GM11168 (cell line): ENCODE results near the gene DCD.
"Not testable (repeated sequence)": the region's sequence is repeated elsewhere in the genome, so short reads cannot be mapped to it uniquely, and the experiment has no call there.

Experiments used
- in situ Hi-C: fragments of 300-500 bp; cut with MboI; formaldehyde crosslinking; loops from one replicate; pipeline ENCODE4 v1.12.0; 2022; ENCODE audit warnings: low sequenced_read_pairs; ENCODE audit not compliant: unreplicated experiment

Gene DCD

DNA sequence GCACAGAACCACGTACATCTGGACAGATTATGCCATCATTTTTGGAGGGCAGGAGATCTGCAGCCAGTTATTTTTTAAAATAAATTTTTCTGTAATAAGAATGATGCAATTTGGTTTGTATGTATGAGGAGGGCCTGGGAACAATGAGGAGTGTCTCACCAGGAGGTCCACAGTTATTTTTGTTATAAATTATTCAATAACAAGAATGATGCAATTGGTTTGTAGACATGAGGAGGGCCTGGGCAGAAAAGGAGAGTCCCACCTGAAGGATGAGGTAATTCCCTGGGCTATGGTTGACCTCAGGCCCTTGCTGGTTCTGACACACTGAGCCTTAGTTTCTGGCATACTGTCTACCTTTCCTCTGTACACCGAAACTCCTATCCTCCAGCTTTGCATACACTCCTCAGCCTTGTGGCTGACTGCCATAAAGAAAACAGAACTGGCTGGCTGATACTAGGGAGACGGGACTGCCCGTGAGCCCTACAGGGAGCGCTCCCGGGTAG is 9.0 kb upstream of the DCD start:
- in situ Hi-C loops, result no loop called here

DNA sequence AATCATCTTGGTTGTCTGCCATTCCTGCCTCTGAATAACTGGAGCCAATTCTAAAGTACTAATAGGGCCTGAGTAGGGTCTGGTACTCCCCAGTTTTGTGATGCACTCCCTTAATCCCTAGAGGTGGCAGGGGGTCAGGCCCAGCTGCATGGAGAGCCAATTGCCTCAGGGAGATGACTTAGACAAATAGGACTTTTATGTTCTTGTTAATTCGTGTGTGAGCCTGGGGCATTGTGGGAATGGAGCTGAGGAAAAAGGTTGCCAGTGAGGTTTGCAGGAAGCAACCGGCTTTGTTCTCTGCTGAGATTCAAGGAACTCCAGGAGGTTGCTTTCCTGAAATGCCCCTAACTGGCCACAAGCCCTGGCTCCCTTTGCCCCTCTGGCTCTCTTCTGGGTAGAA is 6.8 kb upstream of the DCD start:
- in situ Hi-C loops, result no loop called here

DNA sequence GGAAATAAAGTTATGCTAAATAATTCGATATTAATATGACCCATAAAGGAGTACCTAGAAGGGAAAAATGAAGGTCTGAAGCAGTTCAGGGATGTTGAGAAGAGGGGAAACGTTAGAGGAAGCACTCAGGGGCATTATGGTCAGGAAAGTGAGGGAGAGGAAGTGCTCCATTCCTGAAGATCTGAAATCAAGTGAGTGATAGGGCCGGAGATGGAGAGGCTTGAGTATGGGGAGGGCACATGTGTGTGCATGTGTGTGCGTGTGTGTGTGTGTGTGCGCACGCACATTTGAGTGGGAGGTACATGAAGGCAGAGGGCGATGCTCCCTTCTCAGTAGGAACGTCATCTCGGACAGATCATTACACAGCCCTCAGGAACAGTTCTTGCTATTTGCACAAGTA is 4.9 kb upstream of the DCD start:
- in situ Hi-C loops, result no loop called here

DNA sequence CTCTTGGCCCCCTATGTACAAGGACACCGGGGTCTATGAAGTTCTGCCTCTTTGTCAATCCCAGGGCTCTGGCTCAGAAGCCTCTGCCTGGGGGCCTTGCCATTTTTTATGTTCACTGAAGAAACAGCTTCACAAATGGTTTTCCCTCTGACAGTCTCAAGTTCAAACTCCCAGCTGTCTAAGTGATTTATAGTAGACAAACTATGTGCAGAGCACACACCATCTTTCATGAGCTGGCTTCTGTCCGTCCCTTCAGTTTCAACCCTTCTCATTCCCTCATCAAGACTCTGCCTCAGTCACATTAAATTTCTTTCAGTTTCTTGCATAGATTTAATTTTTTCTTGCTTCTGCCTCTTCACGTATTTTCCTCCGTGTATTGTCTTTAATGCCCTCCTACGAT is 2.7 kb upstream of the DCD start:
- in situ Hi-C loops, result no loop called here

DNA sequence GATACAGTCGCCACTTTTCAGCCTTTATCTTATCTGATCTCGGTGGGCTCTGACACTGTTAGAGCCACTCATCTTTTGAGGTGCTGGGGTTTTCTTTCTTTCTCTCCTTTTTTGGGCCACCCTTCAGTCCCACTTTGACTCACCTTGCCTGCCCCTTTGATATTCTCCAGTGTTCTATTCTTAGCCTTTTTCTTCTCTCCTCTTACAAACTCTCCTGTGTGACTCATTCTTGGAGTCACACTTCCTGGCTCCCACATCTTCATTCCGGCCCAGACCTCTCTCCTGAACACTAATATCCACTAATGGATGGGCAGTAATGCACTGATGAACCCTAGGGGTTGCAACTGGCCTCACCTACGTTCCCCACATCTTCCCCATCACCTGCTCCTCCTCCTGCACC is 2.2 kb upstream of the DCD start:
- in situ Hi-C loops, result no loop called here

DNA sequence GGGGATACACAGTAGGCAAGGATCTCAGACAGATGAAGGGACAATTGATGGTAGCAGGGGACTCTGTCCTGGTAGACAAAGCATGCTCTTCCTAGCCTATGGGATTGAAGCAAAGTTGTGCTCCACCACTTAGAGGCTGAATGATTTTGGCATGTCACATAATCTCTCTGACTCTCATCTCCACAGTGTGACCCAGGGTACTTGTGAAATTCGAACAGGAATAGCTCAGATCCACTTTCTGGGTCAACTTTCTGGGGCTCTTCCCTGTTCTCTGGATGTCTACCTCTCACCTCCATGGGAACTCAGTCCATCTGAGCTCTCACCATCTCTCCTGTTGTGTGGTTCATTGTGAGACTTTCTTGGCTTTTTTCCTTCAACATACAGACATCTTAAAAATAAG is 1.7 kb upstream of the DCD start:
- in situ Hi-C loops, result no loop called here

DNA sequence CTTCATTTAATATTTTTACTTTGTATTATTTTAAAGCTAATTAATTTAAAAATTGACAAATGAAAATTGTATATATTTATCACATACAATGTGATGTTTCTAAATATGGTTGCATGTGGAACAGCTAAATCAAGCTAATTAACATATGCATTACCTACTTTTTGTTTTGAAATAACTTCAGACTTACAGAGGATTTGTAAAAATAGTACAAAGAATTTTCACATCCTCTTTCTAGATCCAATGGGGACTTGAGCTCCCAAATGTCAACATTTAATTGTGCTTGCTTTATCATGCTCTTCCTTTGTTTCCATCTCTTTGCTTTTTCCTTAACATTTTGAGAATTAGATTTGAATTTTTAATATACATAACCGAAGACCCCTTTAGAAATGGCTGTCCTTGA is 6.6 kb downstream of the DCD start:
- in situ Hi-C loops, result no loop called here

DNA sequence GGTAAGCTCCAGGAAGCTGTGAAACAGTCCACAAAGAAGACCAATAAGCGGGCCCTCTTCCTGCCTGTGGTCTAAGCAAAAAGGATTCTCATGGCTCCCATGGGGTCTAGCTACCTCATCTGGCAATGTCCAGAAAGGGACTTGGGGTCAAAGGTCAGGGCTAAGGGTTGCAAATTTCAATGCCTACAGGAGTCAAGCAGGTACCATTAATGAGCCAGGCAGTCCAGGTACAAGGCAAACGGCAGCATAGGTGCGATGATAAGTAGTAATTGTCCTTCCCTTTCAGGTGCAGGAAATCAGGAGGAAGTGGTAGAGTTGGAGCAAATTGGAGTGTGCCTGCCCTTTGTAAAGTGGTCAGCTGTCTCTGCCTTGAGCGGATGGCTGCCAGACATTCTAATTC is 7.1 kb downstream of the DCD start:
- in situ Hi-C loops, result no loop called here

DNA sequence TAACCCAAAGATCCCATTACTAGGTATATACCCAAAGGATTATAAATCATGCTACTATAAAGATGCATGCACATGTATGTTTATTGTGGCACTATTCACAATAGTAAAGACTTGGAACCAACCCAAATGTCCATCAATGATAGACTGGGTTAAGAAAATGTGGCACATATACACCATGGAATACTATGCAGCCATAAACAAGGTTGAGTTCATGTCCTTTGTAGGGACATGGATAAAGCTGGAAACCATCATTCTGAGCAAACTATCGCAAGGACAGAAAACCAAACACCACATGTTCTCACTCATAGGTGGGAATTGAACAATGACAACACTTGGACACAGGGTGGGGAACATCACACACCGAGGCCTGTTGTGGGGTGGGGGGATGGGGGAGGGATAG is 9.1 kb downstream of the DCD start:
- in situ Hi-C loops, result not testable (repeated sequence)

DNA sequence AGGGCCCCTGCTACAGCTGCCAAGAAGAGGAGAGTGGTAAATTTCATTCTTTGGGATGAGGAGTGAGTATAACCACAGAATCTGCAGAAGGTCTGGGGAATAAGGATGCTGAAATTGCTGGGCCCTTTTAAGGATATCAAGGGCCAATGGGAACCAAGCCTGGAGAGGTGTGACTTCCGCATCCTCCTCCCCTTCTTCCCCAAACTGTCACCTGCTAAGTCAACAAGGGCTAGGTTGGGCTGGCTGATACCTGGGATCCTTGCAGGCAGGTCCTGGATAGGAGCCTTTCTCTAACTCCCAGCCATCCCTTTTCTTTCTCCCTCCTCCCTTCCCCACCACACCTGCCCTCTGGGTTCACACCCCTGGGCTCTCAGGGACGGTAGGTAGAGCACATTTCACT is 13.4 kb downstream of the DCD start, which contains the start of gene LACRT:
LACRT (minus strand) TSS at position 101 of the 400 bp plus-strand sequence; CDS start at position 47, 54 bp downstream.
- in situ Hi-C loops, result no loop called here

DNA sequence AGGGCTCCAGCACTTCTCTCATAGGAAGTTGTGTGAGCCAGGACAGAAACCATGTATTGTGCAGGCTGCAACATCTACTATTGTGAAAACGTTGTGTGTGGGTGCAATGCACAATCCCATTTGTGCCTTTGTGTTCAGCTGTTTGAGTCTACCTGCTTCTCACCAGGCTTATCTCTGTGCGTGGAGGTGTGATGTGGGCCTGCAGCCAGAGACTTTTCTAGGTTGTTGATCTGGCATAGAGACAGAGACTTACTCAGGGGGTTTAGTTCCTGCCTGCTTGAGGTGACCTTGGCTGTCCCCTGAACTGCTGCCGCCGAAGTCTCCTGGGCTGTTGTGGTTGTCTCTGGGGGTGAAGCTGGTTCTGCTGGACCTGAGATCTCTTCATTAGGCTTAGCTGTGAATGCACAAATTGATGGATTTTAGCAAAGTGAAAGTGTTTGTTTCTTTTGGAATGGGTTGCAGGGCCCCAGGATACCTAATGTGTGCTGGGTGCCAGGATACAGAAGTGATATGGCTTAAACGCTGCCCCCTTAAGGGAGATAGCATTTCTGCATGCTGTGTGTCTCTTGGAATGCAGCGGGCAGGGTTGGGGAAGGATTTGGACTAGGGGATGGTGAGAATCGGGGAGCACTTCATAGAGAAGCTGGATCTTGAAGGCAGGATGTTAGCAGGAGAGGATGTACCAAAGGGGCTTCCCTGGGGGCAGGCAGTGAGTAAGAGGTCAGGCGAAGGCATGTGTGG is 16.0 kb downstream of the DCD start:
- in situ Hi-C loops, result no loop called here

DNA sequence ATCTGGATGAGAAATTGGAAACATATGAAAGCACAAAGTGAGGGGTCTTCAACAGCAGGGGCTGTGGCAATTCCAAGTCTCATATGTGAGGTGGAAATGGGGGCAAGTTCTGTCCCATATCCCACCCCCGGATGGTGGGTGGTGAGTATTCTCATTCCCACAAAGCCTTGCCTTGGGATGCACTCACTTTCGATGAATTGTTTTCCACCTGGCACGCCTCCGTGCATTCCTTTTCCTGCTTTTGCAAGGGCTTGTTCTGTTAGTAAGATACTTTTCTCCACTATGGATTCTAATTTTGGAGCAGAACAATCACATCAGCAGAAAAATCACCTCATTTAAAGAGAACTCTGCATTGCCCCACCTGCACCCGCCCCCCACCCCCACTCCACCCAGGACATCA is 16.6 kb downstream of the DCD start:
- in situ Hi-C loops, result no loop called here

DNA sequence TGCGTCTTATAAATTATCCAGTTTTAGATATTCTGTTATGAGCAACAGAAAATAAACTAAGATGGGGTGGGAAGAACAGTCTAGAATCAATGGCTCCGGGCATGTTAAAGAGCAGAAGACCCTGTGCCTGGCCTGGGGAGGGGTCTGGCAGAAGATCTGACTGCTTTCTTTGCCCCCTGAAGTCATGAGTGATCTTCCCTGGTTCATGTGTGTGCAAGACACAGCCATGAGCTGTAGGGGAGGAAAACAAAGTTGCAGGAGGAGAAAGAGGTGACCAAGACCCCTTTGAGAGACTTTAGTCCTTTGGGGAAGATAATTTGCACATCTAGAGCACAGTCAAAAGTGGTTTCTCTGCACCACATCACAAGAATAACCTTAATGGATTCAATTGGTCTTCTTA is 18.2 kb downstream of the DCD start:
- in situ Hi-C loops, result no loop called here

DNA sequence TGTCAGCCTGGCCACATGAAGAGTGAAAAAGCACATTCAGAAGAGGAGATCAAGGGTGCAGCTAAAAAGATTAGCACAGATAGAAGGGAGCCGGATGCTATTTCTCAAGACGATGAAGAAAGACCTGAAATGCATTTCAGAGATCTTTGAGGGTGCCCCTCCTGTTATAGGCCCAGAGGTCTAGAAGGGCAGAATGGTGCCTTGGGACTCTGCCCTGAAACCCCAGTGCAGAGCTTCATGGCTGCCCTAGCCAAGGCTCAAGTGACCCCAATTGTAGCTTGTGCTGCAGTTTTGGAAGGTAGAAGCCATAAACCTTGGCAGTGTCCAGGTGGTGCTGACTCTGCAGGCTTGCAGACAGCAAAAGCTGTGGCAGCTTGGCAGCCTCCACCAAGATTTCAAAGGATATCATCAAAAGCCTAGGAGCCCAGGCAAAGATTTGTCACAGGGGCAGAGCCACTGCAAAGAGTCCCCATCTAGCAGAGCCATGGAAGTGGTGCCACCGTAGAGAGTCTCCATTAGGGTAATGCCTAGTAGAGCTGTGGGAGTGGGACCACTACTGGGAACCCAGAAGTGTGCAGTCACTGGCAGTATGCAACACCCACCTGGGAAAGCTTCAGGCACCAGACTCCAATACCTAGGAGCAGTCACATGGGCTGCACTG is 19.8 kb downstream of the DCD start:
- in situ Hi-C loops, result no loop called here

DNA sequence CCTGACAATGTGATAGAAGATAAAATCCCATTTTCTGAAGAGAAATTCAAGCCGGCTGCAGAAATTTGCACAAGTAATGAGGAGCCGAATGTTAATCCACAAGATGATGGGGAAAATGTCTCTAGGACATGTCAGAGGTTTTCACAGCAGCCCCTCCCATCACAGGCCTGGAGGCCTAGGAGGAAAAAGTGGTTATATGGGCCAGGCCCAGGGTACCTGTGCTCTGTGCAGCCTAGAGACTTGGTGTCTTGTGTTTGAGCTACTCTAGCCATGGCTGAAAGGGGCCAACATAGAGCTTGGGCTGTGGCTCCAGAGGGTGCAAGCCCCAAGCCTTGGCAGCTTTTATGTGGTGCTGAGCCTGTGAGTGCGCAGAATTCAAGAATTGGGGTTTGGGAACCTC is 20.9 kb downstream of the DCD start:
- in situ Hi-C loops, result no loop called here

DNA sequence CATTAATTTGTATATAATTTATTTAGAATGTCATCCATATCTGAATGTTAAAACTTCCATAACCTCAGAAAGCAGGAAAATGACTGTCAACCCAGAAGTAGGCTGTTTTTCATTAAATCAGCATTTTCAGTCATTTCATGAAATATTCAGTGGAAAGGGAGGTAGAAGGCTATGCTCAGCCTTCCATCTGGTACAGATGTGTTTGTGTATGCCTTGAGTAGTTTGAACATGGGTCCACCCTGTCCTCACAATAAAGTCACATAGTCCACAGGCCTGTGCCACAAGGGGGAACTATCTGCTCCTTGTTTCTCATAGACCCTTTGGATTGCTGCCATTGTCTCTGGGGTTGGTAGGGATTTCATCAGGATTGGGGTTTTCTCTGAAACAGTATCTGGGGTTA is 22.6 kb downstream of the DCD start:
- in situ Hi-C loops, result no loop called here

DNA sequence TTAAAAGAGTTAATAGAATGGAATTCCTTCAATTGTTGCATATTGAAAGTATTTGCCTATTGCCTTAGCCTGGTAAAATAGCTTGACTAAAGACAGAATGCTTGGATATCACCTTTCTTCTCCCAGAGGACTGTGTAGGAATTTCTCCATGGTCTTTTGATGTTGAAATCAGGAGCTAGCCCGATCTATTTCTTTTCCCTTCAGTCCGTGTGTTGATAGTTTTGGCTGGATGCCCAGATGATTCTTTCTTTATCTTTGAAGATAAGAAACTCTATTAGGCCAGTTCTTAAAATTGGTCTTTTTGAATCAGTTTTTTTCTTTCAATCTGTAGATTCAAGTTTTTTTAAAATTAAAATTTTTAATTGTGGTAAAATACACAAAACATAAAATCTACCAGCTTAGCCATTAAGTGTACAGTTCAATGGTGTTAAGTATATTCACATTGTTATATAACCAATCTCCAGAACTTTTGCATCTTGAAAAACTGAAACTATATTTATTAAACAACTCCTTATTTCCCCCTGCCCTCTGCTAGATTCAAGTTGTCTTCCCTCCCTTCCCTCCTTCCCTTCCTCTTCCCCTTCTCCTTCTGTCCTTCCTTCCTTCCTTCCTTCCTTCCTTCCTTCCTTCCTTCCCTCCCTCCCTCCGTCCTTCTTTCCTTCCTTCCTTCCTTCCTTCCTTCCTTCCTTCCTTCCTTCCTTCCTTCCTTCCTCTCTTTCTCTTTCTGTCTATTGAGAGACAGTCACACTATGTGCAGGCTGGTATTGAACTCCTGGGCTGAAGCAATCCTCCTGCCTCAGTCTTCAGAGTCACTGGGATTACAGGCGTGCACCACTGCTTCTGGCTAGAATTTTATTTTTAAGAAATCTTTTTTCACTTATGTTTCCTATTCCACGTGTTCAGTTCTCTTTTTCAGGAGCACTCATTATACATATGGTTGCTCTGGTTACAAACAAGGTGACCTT is 23.6 kb downstream of the DCD start:
- in situ Hi-C loops, result no loop called here

DNA sequence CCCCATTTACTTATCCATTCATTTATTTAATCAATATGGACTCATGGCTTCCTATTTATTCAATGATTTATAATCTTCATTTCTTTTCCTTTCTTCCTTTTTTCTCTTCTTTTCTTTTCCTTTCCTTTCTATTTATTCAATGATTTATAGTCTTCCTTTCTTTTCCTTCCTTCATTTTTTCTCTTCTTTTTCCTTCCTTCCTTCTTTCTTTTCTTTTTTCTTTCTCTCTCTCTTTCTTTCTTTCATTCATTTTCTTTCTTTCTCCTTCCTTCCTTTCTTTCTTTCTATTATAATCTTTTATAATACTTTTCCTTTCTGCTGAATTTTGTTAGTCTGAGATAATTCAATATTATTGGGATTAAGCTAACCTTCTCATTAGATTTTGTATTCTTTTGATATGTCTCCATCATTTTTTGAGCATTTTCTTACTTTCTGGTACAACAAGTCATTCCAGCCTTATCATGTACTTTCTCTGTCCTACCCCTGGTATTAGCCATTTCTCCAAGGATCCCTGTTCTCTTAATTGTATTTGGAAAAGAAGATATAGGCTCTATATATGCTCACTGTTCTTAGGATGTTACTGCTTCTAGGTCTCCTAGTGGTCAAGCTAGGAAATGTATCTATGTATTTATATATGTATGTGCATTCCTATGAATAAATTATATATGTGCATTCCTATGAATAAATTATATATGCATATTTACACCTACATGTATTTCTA is 25.5 kb downstream of the DCD start:
- in situ Hi-C loops, result no loop called here

DNA sequence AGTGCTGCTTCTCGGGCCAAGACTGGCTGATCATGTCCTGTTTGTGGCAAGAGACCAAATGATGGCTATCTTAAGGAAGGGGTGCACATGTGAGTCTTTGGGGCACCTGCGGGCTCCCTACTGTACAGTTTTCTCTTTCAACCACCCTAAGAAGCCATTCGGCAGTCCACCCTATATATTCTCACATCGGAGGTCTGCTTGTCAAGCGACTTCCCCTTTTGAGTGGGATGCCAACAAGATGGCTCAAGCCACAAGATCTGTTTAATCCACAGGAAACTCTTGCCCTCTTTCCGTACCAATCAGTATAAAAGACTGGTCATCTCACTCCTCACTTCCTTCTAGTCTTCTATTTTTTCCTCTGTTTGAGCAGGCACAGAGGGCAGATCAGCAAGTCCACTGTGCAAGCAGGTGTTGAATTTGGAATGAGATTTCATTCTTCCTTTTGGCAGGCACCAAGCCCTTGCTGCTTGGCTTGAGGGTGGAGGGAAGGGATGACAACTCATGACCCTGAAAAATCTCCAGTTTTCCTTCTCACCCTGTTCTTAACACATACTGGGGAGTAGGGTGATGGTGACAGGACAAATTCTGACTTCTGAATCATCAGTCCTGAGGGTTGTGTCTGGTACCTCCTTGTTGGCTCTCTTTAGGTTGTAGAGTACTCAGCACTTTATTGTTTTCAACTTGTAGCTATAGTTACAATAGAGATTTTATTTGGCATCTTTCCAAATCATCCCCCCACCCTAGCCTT is 31.1 kb downstream of the DCD start:
- in situ Hi-C loops, result no loop called here
